NCI-H1105 (cell line): ENCODE measurements around the gene CNOT6.
A peak's percentile ranks its signal among the peaks of the same experiment; 100 is the strongest.

Experiments used
- DNase-seq: peaks from one replicate; lab custom pipeline; 2025; lab: John Stamatoyannopoulos, UW

The CNOT6 gene

DNA sequence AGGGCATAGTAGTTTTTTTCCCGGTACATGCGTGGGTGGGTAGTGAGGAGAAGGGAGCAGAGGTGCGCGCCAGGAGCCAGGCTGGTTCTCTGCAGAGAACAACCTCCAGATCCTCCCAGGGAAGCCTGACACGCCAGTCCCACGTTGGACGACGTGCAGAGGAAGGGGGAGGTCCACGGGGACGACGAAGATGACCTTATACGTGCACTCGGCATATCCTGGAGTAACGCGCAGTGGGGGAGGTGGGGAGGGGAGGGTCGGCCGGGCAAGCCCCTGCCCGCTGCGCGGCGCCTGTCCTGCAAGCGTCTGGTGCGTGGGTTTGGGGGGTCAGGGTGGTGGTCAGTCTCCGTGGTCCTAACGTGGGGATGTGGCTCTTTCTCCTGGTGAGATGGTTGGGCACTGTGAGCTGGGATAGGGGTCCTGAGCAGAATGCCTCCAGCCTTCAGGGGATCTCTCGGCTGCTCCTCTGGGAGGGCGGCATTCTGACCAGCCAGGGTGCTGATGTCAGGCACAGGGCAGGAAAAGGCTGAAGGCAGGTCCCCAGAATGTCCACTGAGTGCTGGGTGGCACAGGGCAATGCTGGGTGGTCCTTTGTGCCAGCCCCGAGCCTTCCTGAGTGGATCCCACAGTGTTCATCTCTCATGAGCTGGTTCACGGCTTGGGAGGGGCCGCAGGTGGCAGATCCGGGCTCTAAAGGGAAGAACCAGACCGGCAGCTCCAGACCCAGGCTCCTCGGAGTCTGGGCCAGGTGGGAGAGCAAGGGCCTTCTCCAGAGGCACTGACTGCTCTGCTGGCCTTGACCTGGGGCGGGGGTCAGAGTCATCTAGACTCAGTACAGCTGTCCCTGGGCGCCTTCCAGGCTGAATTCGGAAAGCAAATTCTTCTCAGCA lies 107.7 kb downstream of the CNOT6 start:
- DNase-seq, result no peak

- DNase-seq, result no peak
Measured at GRCh38 chr5:180602481-180603075, 108.4 kb downstream of the CNOT6 start.

DNA sequence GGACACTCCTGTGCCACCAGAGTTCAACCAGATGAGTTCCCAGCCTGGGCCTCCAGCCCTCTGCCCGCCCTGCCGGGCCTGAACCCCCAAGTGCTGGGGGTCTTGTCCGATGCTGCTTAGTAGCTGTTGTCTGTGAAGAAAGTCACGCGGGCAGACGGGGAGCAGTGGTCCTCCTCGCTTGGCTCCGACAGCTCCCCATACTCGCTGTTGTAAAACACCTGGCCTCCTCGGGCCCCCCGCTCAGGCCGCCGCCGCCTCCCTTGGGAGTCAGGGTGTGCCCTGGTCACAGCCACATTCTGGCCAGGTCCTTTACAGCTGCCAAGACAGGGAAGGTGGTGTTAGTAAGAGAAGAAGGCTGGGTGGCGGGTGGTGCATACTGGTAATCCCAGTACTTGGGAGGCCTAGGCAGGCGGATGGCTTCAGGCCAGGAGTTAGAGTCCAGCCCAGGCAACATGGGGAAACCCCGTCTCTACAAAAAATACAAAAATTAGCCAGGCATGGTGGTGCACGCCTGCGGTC lies 109.0 kb downstream of the CNOT6 start:
- DNase-seq, result no peak

- no peak for DNase-seq
Measured at GRCh38 chr5:180604271-180604670, 110.1 kb downstream of the CNOT6 start.

DNA sequence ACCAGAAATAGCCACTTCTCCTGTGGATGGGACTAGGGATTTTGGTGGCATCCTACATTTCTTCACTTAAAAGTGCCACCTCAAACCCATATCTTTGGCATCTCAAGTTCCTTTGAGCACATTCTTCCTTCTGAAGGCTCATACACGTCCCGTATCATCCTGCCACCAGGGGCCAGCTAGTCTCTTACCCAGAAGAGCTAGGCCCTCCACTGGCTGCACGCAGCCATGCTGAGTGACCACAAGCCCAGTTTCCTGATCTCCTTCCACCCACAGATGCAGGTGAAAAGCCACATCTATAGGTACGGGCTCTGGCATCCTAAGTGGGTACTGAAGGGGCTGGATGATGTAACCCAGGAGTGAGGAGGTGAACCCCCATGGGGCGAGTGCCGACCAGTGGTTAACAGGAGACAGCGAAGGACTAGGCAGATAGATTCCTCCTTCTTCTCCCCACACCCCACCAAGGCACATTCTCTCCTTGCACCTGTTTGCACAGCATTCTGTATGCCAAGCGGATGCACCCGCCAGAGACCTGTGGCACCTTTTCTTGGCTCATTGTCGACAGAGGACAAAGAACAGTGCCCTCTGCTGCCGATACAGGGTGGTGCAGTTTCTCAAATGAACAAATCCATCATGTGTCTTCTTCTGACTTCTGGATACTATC lies 111.5 kb downstream of the CNOT6 start:
- DNase-seq, result no peak

DNA sequence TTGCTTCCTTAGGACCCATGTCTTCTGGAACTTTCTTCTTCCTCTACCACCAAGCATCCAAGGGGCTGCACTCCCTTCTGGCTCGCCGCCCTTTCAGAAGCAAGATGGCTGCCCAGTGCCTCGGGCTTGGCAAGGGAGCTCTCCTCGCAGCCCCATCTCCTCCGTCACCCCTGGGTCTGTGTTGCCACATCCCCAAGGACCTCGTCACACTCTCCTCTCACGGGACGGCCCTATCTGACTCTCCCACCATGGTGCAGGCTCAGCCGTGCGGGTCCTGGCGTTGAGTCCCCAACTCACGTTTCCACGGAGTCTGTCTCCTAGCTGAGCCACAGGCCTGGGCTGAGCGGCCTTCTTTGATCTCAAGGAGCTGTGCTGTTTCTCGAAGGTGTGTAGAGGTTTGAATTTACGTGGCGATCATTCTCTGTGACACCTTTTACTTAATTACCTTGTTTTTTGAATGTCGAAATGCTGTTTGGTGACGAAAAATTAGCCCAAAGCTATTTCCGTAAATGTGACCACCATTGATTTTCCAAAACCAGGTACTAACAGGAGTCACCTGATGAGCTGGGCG lies 112.1 kb downstream of the CNOT6 start:
- DNase-seq, result no peak

- DNase-seq, result no peak
Measured at GRCh38 chr5:180607861-180608571, 113.8 kb downstream of the CNOT6 start.

DNA sequence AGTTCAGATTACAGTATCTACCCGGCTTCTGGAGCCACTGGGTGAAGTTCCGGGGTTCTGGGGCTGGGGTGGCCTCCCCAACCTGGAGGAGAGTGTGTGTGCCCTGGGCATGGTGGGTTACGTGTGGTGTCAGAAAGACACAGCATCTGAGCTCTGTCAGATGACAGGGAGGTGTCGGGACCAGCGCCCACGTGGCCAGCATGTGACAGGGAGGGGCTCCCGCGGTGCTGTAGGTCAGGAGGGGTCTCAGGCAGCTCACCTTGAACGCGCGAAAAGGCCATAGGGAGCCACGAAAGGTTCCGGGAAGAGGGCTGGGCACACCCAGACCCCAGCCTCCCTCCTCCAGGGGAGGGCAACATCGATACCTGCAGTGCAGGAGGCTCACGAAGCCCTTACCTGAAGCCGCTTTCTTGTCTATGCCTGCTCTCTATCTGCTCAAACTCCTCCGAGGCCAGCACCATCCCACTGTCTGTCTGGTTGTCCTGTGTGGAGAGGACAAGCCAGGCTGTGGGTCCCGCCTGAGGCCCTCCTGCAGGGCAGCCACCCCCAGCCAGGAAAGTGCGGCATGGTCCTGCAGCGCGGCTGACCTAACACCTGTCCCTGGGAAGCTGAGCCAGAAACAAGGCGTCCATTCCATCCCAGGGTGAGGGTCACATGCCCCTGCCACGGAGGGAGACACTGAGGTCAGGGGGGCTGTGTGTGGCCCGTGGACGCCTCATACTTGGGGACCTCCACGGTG lies 114.6 kb downstream of the CNOT6 start:
- no peak for DNase-seq

- no peak for DNase-seq
Measured at GRCh38 chr5:180609386-180609785, 115.2 kb downstream of the CNOT6 start.

DNA sequence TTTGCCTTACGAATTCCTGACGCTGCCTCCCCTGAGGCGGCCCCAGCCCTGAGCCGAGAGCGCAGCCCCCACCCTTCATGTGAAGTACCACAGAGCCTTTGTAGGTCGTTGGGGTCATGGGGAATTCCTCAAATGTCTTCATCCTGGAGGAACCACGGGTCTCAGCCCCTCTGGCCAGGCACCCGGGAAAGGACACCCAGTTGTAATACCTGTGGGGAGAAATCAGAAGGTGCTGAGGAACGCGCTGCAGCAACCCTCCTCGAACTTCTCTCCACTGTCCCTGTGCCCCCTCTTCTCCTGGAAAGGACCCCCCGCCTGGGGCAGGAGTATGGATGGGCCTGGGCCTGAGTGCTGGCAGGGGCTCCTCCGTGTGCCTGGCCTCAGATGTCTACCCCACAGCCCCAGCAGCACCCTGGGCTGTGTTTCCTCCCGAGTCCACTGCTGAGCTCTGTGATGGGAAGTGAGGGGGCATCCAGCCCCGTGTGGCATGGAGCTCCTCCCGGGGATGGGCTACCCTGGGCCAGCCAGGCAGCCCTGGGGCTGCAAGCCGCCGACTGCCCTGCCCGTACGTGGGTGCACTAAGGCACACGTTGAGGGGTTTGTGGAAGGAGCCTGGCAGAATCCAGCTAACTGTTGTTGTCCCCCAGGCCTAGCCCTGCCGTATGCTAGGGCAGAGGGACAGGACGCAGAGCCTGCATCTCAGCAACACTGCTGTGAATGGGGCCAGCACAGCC lies 115.8 kb downstream of the CNOT6 start:
- DNase-seq, result no peak

GRCh38 chr5:180611140-180611850 lies 117.1 kb downstream of the CNOT6 start:
- DNase-seq, result no peak

DNA sequence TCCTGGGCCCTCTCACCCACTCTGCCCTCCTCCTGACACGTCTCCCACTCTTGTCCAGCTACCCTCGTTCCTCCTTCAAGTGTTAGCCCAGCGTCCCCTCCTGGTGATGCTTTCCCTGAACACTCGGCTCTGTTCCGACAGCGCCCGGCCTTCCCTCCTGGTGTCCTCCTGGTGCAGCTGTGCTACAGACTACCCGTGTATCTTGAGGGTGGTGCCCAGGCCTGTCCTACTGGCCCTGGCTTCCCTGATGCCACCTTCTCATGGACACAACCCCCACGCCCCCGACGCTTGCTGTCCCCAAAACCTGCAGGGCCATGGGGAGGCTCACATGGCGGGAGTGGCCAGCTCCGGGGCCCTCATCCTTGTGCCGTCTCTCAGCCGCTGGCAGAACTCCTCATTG lies 118.5 kb downstream of the CNOT6 start:
- no peak for DNase-seq

DNA sequence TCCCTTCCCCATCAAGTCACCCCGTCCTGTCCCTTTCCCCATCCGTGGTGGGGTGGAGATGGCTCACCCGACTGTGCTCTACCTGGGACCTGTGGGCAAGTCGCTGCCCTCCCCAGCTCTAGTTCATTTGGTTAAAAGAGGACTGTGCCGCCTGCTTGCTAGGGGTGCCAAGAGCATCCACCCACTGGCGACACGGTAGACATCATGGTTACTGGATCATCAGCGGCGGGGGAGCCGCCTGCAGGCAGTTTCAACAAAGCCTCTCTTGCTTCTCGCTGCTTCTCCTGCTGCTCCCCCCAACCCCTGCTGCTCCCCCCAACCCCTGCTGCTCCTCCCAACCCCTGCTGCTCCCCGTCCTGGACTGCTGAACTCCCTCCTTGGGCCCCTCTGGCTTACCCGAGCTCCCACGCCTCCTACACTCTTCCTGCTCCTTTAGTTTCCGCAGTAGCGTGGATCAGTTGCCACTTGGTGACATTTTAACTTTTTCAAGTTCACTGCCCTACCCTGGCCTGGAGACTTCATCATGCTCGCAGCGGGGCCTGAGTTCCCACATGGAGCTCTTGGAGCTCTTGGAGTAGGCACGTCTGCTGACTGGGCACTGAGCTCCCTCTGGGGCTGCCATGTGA lies 119.1 kb downstream of the CNOT6 start:
- no peak for DNase-seq

DNA sequence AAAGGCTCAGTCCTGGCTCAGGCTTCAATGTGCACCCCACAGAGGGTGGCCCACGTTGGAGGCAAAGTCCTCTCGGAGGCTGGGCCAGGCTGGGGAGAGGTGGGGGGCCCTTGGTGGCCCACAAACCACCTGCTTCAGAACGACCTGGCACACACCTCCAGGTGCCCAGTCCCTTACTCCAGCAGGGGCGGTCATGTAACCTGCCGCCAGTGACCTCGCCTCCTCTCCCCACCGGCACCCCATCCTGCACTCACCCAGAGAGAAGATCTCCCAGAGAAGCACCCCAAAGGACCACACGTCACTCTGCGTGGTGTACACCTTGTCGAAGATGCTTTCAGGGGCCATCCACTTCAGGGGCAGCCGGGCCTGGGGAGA lies 119.6 kb downstream of the CNOT6 start:
- no peak for DNase-seq

DNA sequence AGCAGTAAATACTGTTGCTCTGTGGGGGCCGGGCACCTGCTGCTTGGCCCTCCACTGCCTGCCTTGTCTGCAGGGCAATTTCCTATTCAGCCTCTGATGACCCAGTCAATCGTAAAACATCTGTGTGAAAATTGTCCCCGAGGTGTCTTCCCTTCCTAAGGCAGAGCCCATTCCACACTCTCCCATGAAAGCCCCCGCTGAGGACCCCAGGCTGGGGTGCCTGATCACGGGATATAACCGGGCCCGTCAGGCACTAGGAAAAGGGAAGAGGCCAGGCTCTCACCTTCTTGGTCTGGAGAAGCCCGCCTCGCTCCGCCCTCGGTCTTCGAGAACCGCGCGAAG lies 124.3 kb downstream of the CNOT6 start:
- no peak for DNase-seq

DNA sequence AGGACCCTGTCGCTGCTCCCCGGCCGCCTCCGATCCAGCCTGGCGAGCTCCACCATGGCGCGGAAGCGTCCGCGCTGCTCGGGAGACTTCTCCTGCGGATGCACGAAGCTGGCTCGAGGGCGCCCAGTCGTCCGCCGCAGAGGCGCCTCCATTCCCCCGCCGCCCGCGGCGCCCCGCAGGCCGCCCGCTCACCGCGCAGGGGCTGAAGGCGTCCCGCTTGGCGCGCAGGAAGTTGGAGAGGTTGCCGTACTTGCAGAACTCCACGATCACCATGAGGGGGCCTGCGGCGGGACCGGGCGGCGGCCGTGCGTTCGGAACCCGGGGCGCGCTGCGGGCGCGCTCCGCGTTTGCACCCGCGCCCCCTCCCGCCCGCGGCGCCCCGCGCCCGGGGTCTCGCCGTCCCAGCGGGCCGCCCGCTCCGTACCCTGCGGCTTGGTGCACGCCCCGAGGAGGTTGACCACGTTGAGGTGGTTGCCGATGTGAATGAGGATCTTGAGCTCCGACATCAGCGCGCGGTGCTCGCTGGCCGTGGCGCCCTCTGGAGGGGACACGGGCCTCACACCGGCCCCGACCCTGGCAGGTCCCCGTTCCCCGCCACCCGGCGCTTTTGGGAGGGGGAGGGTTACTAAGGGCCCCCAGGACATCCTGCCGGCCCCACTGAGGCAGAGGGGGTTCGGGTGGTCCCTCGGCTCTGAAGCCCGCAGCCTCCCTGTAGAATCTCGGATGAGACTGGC lies 124.8 kb downstream of the CNOT6 start:
- DNase-seq, result peak; percentile 14

GRCh38 chr5:180619563-180619915 lies 125.4 kb downstream of the CNOT6 start:
- no peak for DNase-seq

- DNase-seq, result no peak
Measured at GRCh38 chr5:180620014-180620413, 125.8 kb downstream of the CNOT6 start.

DNA sequence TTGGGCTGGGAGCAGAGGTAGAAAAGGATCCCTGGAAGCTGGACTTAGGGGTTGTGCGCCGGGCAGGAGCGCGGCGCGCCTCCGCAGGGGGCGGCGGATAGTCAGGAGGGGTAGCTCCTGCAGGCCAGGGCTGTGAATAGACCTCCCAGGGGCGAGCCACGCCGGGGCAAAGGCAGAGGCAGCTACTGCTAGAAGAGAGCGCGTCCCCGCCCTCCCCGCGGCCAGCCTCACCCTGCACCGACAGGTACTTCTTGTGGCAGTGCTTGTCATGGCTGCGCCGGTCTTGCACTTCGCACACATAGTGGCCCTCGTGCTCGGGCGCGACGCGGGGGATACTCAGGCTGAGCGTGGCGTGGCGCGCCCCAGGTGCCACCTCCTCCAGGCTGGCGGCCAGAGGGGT lies 127.1 kb downstream of the CNOT6 start:
- DNase-seq, result no peak
